GM12801 (cell line): ENCODE results near the gene TNNT2.

Source experiments
- CTCF ChIP-seq: IDR thresholded peaks from one replicate; pipeline ENCODE4 v1.5.1; 2011; ENCODE audit warnings: control low read depth; ENCODE audit not compliant: insufficient read length; ENCODE audit errors: extremely low read depth

Gene TNNT2

GRCh38 chr1:201376107-201376463, 1.4 kb downstream of the TNNT2 start:
- no peak for TF ChIP-seq CTCF

- no peak for TF ChIP-seq CTCF
Observed at GRCh38 chr1:201375169-201375568, 2.3 kb downstream of the TNNT2 start.

GRCh38 chr1:201374364-201374763, 3.1 kb downstream of the TNNT2 start:
- no peak for TF ChIP-seq CTCF

GRCh38 chr1:201371792-201372191, 5.7 kb downstream of the TNNT2 start:
- no peak for TF ChIP-seq CTCF

- no peak for TF ChIP-seq CTCF
Observed at GRCh38 chr1:201371276-201371675, 6.2 kb downstream of the TNNT2 start.

- no peak for TF ChIP-seq CTCF
Observed at GRCh38 chr1:201370500-201370899, 7.0 kb downstream of the TNNT2 start.

- TF ChIP-seq CTCF = no peak
Observed at GRCh38 chr1:201369209-201369608, 8.3 kb downstream of the TNNT2 start.

GRCh38 chr1:201366696-201367095, 10.8 kb downstream of the TNNT2 start:
- TF ChIP-seq CTCF = no peak
